RWPE1 (cell line): ENCODE data around the gene LRMDA.

ENCODE experiments used
- CTCF ChIA-PET: fragments of 350-600 bp; sonication (Branson Sonifier 250); formaldehyde crosslinking; extraction: SDS; loops from one replicate; lab custom pipeline; 2021; lab: Yijun Ruan, JAX
- POLR2A ChIA-PET: fragments of 400-600 bp; formaldehyde crosslinking; extraction: SDS; loops from one replicate; lab custom pipeline; 2020; ENCODE audit warnings: antibody characterized with exemption; ENCODE audit not compliant: low non-redundant PET; lab: Yijun Ruan, JAX
- DNase-seq: peaks from one replicate; pipeline ENCODE4 v3.0.0; 2012; ENCODE audit warnings: low spot score
- H3K27ac ChIP-seq: fragments of 450-650 bp; 2 replicates; pipeline ENCODE4 v1.5.1; 2017
- TF ChIP-seq, protein P1 (sequence below): fragments of 450-650 bp; conservative IDR thresholded peaks from 2 replicates; pipeline ENCODE4 v1.5.1; 2017; ENCODE audit warnings: low read depth, mild to moderate bottlenecking

LRMDA gene

GRCh38 chr10:75672842-75673241 lies 241.4 kb downstream of the LRMDA start:
- POLR2A ChIA-PET, result no interaction called here
- no peak for DNase-seq
- CTCF ChIA-PET, result interaction anchor here (0.6 kb wide), 1 partner anchor 50 kb away, joined by 4 read pairs; no protein-coding TSS in a partner anchor
- no peak overlapping the region for H3K27ac ChIP-seq
- TF ChIP-seq, protein P1, sequence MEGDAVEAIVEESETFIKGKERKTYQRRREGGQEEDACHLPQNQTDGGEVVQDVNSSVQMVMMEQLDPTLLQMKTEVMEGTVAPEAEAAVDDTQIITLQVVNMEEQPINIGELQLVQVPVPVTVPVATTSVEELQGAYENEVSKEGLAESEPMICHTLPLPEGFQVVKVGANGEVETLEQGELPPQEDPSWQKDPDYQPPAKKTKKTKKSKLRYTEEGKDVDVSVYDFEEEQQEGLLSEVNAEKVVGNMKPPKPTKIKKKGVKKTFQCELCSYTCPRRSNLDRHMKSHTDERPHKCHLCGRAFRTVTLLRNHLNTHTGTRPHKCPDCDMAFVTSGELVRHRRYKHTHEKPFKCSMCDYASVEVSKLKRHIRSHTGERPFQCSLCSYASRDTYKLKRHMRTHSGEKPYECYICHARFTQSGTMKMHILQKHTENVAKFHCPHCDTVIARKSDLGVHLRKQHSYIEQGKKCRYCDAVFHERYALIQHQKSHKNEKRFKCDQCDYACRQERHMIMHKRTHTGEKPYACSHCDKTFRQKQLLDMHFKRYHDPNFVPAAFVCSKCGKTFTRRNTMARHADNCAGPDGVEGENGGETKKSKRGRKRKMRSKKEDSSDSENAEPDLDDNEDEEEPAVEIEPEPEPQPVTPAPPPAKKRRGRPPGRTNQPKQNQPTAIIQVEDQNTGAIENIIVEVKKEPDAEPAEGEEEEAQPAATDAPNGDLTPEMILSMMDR, result no peak

- ChIA-PET CTCF (interaction anchor here (0.6 to 0.8 kb wide), 4 partner anchors 16 to 725 kb away, joined by 3 to 4 read pairs (median 3); no protein-coding TSS in a partner anchor), POLR2A (no interaction called here)
- DNase-seq, result no peak
- TF ChIP-seq, protein P1, result no peak
- H3K27ac ChIP-seq, result no peak overlapping the region
These were observed 246.1 kb downstream of the LRMDA start for GRCh38 chr10:75677541-75677940.

DNA sequence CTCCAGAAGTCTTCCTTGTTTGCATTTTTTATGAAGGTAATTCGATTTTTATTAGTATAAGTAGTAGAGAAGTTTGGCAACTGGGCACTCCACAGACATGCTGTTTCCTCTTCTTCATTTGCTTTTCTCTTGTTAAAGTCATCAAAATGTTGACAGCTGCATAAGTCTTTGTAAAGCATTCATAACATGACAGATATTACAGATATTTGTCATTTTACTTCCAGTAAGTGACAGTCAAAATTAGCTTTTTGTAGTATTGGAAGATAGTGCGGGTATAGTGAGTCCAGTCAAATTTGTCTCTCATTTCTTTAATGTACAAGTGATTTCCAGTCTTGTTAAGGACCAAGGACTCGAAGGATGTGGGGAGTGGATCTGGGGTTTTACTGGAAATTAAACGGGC lies 247.1 kb downstream of the LRMDA start:
- H3K27ac ChIP-seq, result no peak overlapping the region
- no peak for DNase-seq
- CTCF ChIA-PET, result interaction anchor here (0.6 kb wide), 1 partner anchor 17 kb away, joined by 3 read pairs; no protein-coding TSS in a partner anchor
- TF ChIP-seq, protein P1, result no peak
- POLR2A ChIA-PET, result no interaction called here

DNA sequence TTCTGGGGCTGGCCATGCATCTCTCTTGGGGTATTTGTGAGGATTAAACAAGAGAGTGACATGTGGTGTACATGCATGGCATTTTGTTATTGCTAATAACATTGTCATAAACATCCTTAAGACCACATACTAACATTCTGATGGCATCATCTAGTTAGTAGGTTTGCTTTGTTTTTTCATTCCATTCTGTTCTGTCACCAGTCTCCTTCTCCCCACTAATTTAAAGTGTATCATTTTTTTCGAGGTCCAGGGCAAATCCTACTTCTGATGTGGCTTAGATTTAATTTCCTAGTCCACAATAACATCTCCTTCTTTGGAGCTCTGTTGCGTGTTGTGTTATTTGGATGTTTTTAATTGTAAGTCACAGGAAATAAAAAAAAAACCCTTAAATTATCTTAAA lies 248.1 kb downstream of the LRMDA start:
- no peak overlapping the region for H3K27ac ChIP-seq
- DNase-seq, result no peak
- TF ChIP-seq, protein P1, result no peak
- ChIA-PET POLR2A (no interaction called here), CTCF (interaction anchor here (0.8 kb wide), 1 partner anchor 137 kb away, joined by 3 read pairs; no protein-coding TSS in a partner anchor)

GRCh38 chr10:75681334-75681733 lies 249.9 kb downstream of the LRMDA start:
- TF ChIP-seq, protein P1, result no peak
- no peak for DNase-seq
- ChIA-PET POLR2A (no interaction called here), CTCF (no interaction called here)
- H3K27ac ChIP-seq, result no peak overlapping the region

DNA sequence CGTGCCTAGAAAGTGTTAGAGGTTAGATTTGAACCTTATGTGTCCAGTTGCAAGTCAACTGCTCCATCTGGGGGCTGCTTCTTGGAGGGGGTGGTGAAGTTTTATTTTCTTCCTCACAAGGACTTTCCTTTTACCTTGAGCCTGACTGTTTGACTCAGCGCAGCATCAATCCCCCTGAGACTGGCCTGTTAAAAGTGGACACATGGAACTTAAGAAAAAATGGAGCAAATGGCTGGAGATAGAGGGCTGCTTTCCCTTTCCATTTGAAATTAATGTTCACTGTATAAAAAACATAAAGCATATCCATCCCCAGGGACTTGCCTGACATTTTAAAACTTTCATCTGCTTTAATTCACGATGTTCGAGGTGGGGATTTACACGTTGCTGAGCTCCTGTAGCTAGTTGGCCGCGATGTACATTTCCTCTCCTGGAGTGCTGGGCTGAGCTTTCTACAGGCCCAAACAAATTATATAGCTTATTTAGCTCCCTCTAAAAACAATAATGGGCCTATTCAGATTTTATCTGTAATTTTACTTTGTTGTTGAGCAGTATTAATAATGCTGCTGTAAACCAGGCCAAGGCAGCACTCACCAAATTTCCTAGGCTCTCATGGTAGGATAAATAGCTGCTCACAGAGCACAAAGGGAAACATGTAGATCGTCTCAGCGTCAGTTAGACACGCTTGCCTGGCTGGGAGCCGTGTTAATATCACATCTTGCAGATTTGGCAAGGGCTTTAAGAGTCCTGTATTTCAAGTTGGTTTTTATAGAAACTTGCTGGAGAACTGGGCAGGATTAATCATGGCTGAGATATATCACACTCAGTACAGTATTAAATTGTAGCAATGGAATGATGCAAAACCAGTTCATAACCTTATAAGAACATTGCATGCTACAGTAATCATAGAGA lies 251.5 kb downstream of the LRMDA start:
- H3K27ac ChIP-seq, result no peak overlapping the region
- DNase-seq, result no peak
- POLR2A ChIA-PET, result no interaction called here
- TF ChIP-seq, protein P1, result no peak
- CTCF ChIA-PET, result interaction anchor here (0.6 kb wide), 1 partner anchor 1751 kb away, joined by 4 read pairs; no protein-coding TSS in a partner anchor
